HG02852 (cell line): ENCODE measurements around the gene CNNM2.
"Not testable (repeated sequence)": the region's sequence is repeated elsewhere in the genome, so short reads cannot be mapped to it uniquely, and the experiment has no call there.

Experiments
- ATAC-seq: cut with Tn5 transposase; IDR thresholded peaks from one replicate; pipeline ENCODE4 v1.9.1; 2021; ENCODE audit warnings: mild to moderate bottlenecking, moderate library complexity; ENCODE audit not compliant: unreplicated experiment

CNNM2 gene

DNA sequence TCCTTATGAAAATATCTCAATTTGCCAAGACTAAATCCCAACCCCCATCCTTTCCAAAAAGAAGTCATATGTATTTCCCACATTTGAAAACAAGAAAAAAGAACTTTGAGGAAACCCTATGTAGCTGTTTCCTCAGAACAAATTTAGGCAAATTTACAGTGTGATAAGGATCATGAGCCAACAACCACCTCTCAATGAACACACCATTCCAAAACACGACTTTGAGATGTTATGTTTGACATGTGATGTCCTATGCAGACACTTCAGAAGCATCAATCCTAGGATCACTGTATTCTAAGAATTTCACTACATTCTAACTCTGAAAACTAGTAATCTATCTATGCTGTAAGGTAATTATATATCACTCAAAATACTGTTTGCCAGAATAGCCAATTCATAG lies 212.8 kb downstream of the CNNM2 start:
- ATAC-seq: no peak

DNA sequence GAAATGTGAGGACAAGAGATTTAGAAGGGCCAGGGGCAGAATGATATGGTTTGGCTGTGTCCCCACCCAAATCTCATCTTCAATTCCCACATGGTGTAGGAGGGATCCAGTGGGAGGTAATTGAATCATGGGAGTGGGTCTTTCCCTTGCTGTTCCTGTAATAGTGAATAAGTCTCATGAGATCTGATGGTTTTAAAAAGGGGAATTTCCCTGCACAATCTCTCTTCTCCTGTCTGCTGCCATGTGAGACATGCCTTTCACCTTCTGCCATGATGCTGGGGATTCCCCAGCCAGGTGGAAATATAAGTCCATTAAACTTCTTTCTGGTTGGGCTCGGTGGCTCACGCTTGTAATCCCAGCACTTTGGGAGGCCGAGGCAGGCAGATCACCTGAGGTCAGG lies 217.1 kb downstream of the CNNM2 start:
- ATAC-seq: not testable (repeated sequence)

DNA sequence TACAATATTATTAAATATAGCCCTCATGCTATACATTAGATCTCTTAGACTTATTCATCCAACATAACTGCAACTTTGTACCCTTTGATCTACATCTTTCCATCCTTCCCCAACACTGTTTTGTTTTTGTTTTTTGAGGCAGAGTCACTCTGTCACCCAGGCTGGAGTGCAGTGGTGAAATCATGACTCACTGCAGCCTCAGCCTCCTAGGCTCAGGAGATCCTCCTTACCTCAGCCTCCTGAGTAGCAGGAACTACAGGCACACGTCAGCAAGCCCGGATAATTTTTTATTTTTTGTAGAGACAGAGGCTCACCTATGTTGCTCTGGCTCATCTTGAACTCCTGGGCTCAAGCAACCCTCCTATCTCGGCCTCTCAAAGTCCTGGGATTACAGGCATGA lies 221.7 kb downstream of the CNNM2 start:
- no peak for ATAC-seq
